Amniotic epithelial cell (primary cell): Measurements from ENCODE around the gene EMCN.
A peak's percentile ranks its signal among the peaks of the same experiment; 100 is the strongest.

Source experiments
- DNase-seq: peaks from one replicate; pipeline ENCODE4 v3.0.0-alpha.2; 2010; ENCODE audit warnings: low read depth

Gene EMCN

DNA sequence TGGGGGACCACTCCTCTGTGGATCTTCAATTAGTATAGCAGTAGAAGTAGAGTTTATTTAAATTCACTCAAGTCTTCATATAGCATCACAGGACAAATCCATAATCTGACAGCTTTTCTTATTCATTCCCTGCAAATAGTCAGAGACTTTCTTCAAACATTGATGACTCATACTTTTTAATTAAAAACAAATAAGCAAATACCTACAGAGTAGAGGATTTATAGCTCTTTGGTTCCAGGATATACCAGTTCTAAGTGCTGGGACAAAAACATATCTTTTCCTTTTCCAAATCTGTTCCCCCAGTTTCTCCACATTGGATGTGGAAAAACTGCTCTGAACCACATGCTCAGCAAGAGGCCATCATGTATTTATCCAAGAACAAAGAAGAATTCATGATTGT lies 24.1 kb downstream of the EMCN start:
- no peak for DNase-seq

DNA sequence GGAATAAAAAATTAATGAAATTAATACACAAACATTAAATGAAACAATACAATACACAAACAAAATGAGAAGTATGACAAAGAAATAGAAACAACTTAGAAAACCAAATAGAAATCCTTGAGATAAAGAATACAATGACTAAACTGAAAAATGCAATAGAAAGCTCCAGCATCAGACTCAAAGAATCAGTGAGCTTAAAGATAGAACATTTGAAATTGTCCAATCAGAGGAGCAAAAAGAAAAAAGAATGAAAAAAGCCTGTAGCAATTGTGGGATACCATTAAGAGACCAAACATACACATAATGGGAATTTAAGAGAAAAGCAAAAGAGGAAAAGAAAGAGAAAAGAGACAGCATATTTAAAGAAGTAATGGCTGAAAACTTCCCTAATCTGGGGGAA lies 25.7 kb downstream of the EMCN start:
- no peak for DNase-seq

DNA sequence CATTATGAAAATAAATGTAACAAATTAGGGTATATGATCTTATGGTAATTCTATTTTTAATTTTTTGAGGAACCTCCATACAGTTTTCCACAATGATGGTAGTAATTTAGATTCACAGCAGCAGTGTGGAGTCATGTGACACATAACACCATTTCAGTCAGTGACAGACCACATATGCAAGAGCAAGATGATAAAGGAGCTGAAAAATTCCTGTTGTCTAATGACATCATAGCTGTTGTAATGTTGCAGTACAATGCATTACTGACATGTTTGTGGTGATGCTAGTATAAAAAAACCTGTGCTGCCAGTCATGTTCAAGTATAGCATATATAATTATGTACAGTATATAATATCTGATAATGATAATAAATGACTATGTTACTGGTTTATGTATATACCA lies 28.5 kb downstream of the EMCN start:
- peak; percentile 80 for DNase-seq

DNA sequence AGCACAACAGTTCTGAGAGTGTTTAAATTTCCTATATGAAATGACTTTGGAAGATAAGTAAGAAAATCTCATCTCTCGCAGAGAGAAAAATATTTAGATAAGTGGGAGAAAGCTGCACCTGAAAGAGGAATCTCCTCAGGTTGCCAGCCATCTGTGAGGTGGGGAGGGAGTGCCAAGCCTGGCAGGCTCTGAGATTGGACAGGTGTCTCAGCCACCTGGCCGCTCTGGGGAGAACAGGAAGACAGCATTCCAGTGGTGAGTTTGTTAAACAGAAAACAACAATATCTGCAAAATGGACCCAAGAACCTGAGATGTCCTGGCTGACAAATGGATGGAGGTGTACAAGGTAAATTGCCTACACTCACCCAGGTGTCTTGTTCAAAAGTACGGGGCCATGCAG lies 31.3 kb downstream of the EMCN start:
- no peak for DNase-seq

DNA sequence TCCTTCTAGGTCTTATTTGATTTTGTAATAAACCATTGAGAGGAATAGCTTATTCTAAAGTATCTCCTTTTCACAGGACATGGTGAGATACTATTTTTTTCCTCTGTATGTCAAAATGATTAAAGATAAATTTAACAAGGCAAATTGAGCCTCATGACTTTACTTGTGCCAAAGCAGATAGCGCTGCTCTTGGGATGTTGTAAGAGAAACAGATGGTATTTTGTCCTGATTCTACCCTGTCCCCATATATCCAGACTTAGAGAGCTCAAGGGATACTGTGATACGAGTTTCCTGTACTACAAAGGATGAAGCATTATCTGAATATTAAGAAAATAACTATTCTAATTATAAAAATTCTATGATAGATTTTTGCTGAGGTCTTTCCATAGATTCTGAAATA lies 34.0 kb downstream of the EMCN start:
- peak; percentile 3 for DNase-seq

DNA sequence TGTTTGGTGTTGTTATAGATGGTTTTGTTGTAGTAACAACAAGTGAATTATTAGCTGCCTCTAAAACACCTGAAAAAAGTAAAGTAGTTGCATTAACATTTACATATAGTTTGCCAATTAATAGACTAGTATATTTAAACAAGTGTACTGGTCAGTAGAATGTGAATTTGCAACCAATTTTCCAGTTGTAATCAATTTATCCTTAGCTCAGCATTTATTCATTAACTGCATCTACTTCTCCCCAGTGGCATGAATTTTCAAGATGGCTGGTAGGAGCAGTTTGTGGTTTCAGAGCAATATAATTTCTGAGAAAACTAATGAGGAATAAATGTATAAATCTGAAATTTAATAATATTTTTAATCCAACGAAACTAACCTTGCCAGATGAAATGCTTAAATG lies 37.9 kb downstream of the EMCN start:
- no peak for DNase-seq

DNA sequence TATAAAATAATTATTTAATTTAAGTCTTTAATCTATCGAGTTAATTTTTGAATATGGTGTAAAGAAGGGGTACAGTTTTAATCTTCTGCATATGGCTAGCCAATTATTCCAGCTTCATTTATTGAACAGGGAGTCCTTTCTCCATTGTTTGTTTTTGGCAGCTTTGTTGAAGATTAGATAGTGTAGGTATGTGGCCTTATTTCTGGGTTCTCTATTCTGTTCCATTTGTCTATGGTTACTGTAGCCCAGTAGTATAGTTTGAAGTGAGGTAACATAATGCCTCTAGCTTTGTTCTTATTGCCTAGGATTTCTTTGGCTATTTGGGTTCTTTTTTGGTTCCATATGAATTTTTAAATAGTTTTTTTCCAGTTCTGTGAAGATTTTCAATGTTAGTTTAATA lies 48.3 kb downstream of the EMCN start:
- DNase-seq: no peak

DNA sequence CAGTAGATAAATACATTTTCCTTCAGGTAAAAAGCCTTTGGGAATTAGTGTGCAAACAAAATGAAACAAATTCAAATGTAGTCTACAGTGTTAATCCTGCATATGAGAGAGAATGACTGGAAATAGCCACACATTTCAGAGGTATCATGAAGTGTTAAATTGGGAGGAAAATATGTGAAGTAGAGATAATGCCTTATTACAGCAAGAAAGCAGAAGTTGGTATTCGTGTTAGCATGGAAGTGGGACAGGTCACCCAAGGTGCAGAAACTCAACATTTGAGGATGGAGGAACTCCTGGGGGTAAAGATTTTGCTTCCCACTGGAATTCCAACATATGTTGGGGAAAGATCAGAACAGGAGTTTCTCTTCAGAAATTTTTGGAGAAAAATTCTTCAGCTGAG lies 51.3 kb downstream of the EMCN start:
- no peak for DNase-seq

DNA sequence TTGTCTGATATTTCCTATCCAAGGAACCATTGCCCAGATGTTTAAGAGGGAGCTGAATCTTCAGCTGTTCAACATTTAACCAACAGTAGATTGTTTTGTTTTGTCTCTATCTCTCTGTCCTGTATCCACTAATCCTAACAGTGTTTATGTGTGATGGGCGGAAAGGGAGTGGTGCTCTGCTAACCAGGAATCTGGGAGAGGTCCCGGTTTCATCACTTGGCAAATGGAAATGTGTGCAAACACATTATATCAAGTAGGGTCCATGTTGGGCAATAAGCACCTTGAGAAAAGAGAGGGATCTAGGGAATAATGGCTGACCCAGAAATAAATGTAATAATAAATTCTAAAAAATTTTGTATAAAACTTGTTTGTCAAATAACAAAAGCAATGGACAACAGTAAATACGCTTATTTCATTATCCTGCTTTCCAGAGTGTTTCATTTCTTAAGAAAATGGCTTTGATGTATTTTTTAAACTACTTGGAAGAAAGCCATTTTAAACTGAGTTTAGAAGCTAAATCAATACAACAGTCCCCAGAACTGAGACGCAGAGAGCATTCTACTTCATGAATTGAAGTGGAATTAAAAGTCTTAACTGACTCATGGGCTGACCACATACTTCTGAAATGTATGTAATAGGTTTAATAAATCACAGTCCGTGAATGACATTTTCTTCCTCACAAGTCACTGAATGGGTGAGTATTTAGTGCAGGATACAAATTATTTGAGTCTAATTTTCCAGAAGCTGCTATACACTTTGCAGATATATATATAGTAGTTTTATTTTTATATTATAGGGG lies 55.8 kb downstream of the EMCN start:
- DNase-seq: peak; percentile 65

DNA sequence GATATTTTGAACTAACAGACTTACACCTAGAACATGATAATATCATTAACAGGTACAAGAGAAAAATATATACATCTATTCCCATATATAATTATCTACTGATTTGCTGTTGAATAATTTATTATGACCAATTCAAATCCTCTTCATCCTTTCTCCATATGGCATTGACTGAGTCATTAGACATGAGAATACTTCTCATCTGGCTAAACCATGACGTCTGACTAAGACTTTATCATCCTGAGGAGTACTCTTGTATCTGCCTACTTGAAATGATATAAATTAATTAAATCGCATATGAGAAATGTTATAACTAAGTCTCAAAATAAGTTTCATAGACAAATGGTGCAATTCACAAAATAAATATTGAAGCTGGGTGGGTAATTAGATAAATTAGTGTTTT lies 67.4 kb downstream of the EMCN start:
- DNase-seq: peak; percentile 11

DNA sequence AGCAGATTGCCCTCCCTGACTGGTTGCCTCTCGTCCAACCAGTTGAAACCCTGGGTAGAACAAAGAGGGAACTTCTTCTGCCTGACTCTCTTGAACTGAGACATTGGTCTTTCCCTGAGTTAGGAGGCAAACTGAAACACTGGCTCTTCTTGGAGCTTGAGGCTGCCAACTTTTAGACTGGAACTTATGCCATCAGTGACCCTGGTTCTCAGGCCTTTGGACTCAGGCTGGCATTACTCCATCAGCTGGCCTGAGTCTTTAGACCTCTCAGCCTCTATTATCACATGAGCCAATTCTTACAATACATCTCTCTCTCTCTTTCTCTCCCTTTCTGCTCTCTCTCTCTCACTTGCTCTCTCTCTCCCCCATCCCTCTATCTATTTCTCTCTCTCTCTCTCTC lies 86.4 kb downstream of the EMCN start:
- DNase-seq: no peak

DNA sequence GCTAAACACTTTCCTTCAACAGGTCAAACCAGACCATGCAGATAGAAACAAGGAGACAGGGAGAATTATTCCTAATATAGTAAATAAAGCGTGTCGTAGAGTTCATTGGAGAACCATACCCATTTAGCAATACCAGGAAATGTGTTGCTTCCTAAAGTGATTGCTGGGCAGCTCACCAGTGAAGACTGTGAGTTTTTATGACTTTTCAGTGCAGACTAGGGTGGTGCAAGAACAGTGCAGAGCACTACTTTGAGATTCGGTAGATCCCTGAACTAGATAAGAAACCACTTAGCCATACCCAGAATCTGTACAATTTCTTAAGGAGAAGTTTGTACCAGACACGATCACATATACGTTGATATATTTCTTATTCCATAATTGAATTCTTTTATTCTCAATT lies 87.4 kb downstream of the EMCN start:
- peak; percentile 26 for DNase-seq

DNA sequence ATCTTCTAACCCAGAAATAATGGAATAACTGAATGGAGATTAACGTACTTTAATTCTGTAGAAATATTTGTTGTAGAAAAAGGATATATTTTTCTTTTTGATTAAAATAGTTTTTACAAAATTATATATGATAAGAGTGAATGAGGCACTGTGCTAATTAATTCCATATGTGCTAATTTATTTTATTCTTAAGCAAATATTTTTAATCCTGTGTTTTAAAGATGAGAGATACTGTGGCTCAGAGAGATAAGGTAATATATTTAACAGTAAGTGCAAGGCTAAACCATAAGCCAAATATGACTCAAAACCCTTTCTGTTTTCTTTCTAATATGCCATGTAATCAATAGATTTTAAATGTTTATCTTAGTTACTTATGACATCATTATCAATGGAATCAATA lies 88.2 kb downstream of the EMCN start:
- DNase-seq: no peak

DNA sequence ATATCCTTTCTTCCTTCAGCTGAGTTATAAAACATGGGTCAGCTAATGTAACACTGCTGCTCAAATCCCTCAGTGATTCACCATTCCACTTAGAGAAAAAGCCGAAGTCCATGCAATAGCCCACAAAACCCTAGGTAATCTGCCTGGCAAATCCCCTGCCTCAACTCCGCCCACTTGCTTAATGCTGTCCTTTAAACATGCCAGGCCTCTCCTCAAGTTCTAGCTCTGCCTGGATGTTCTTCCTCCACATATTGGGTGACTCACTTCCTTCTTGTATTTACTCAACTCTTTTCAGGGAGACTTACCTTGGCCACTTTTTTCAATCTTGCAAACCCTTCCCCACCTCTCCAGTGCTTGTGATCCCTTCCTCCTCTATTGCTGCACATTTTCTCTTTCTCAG lies 89.8 kb downstream of the EMCN start:
- DNase-seq: peak; percentile 99

DNA sequence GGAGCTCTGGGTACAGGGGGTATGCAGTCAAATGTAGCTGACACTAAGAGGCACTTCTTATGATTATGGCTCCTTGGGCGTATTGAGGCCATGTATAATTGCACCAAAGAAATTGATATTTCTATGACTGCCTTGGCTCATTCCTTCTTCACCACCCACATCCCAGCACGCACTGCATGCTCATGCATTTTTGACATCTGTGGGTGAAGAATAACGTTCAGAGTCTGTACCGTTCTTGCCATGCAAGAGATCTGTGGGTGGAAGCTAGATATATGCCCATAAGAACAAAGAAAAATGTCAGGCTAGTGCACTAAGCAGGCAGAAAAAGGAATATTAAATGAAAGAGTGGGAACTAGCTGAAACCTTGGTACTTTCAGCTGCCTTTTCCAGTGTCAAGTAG lies 93.4 kb downstream of the EMCN start:
- no peak for DNase-seq

DNA sequence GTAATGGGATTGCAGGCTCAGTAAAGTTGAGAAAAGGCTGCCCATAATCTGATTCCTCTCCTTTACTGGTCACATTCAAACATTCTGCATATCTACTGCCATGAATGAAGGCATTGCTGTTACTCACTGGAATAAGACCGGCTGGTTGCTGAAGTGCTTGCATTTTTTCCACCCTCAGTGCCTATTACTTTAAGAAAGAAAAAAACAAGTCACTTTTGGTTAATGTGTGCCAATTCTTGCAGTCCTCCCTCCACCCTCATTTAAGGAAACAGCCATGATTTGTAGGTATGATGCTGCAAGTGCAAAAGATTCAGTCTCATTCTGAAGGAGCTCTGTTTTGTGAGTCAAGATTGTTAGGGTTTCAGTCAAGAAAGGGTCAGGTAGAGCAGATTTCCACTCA lies 94.9 kb downstream of the EMCN start:
- peak; percentile 10 for DNase-seq

DNA sequence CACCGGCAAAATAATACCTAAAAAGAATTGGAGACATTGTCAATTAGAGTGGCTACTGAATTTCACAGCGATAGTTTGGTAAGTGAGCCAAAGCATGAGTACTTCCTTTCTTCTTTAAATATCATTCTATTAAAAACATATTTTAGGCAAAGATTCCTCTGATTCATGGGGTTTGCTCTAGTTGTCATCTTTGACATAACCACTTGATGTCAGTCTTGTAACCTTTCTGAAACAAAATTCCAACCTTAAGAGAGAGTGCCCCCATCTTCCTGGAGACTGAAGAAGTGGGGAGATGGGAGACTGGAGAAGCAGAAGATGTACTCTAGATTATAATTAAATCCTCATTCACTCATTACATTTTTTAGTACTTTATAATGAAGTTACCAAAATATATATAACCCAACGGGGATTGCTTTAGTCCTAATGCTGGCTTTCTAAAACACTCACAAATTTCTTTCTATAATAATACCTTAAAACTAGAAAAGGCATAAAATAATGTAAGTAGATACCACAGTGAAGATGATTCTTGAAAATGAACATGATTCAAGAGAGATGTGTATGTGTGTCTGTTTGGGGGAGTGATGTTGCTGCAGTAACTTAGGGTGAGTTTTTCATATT lies 96.4 kb downstream of the EMCN start:
- peak; percentile 40 for DNase-seq

DNA sequence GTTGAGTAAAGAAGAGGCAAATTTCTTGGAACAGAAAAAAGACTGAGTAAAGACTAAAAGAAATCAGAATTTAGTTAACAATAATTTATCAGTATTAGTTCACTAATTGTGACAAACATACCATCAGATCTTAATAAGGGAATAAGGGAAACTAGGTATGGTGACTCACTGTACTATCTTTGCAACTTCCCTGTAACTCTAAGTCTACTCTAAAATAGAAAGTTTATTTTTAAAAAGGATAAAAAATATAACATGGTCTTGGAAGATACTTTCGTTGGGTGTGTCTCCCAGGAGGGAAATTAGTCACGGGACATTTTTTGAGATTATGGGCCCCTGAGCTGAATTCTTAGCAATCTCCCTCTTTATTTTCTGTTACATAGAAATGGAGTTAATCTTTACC lies 97.3 kb downstream of the EMCN start:
- no peak for DNase-seq

DNA sequence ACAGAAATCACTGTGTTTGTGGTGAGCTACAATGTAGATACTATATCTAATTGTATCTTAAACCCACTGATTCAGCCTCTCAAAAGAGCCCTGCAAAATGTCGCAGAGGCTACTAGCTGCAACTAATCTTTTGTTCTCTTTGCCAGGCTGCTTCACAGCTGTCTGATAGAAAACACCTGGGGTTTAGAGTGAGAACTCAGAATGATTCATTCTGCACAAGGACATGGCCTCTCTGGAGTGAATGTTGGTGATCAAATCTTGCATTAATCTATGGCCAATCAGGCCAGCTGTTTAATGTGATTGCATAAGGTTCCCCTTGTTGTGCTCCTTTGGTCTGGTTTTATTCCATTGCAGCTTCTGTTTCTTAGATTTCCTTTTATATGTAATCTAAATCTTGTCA lies 100.3 kb downstream of the EMCN start:
- peak; percentile 24 for DNase-seq

DNA sequence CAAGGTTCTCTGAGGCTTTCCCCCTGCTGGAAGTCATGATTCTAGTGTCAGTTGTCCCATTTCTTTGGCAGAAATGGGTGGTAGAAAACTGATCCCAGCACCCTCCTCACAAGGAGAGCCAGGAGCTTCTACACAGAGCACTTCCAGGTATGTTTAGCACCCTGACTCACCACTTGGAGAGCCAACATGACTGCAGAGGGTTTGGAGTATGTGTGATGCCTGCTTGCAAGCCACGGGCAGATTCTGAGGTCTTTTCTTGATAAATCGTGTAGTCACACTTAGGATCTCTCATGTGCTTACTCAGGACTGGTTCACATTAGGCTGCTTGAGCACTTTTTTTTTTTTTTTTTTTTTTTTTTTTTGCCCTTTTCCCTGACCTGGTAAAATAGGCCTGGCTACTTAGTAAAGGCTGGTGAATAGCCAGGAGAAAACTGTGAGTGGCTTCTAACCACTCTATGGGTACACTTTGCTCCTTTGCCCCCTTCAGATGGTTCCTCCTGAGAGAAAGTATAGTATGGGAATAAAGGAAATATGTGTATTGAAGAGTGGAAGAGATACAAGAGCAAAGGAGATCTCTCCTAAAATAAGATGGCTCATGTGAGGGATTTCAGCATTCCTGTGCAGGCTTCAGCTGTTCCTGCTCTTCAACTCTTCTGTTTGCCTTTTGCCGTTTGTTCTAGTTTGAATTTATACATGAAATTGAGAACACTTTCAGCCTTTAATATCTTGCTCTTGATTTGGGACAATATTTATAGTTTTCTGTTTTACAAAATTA lies 103.6 kb downstream of the EMCN start:
- peak; percentile 22 for DNase-seq

DNA sequence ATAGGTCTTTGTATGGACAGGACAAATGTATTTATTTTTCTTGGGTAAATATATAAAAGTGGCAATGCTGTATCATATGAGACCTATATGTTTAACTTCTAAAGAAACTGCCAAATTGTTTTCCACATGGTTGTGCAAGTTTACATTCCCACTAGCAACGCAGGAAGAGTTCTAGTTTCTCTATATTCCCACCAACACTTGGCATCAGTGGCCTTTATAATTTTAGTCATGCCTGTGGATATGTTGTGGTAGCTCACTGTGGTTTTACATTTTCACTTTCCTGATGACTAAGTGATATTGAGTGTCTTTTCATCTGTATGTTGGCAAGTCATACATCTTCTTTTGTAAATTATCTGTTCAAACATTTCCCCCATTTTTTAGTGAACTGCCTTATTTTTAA lies 126.0 kb downstream of the EMCN start:
- peak; percentile 87 for DNase-seq

DNA sequence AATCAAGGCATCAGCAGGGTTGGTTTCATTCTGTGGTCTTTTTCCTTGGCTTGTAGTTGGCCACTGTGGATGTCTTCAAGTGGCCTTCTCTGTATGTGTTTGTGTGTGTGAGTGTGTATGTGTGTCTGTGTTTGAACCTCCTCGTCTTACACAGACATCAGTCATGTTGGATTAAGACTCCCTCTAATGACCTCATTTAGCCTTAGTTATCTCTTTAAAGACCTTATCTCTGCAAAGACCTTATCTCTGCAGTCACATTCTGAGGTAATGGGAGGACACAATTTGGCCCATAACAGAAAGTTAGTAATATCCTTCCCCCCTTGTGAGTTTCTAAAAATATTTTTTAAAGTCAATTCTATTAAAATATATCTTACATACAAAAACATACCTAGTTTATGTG lies 126.7 kb downstream of the EMCN start:
- peak; percentile 55 for DNase-seq

DNA sequence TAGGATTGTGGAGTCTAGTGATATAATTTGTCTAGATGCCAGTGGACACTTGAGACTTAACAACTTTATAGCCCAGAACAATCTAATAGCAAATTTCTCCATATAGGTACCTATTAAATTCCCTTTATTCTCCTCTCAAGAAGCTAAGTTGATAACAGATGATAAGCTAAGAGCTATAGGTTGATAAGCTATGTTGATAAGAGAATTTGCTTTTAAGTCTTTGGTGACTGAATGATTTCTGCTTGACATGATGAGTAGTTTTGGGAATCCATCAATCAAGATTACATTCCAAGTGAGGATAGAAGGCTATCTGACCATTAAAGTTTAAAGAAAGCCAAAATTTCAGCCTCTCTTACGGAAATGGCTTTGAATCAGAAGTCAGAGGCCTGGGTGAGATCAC lies 131.6 kb downstream of the EMCN start:
- DNase-seq: no peak
